Esophagus muscularis mucosa (tissue), 3 donors: Measurements from ENCODE around the gene ADORA2B.

Experiments
- CTCF ChIP-seq, 3 experiments: fragments of 200-600 bp in 2 of 3; fragments of 450-650 bp in 1 of 3; sonication (generic) in 2 of 3; IDR thresholded peaks; one replicate each; pipeline ENCODE4 v1.5.1; 2017 to 2019; ENCODE audit warnings: antibody characterized with exemption in 3 of 3, mild to moderate bottlenecking in 2 of 3, moderate library complexity in 1 of 3
- POLR2A ChIP-seq: fragments of 450-650 bp; IDR thresholded peaks from one replicate; pipeline ENCODE4 v1.6.1; 2017; ENCODE audit warnings: antibody characterized with exemption, moderate library complexity, mild to moderate bottlenecking, low read depth
- POLR2AphosphoS5 ChIP-seq, 2 donors: sonication (generic); formaldehyde crosslinking; IDR thresholded peaks; one replicate each; pipeline ENCODE4 v1.6.1; 2017; ENCODE audit warnings: antibody characterized with exemption in 2 of 2

- TF ChIP-seq POLR2A (no peak), CTCF (IDR thresholded peaks at IDR 0.05) (no peak), POLR2AphosphoS5 (IDR thresholded peaks at IDR 0.05) (no peak)
Observed at GRCh38 chr17:15928286-15928785, 16.6 kb upstream of the ADORA2B start.
